ENCODE data around the gene TUB.

GRCh38 chr11:8098879-8099278, 17.9 kb downstream of the TUB start:
- TF ChIP-seq YY1 (tag by site-specific recombination; IDR thresholded peaks at IDR 0.05) (no peak), CTCF (tag by site-specific recombination; IDR thresholded peaks at IDR 0.05) (no peak), ZBTB26 (tag by site-specific recombination; optimal IDR thresholded peaks at IDR 0.05) (no peak), ZNF558 (tag by site-specific recombination; IDR thresholded peaks at IDR 0.05) (no peak), MEIS1 (CRISPR knock-in tag; IDR thresholded peaks at IDR 0.05; ENCODE audit: borderline replicate concordance) (no peak), OSR2 (tag by site-specific recombination; IDR thresholded peaks at IDR 0.05) (no peak), ZNF211 (tag by site-specific recombination; IDR thresholded peaks at IDR 0.05; ENCODE audit: low read depth) (no peak), SALL2 (tag by site-specific recombination; IDR thresholded peaks at IDR 0.05; ENCODE audit: borderline replicate concordance) (no peak), ZNF354C (tag by site-specific recombination; IDR thresholded peaks at IDR 0.05; ENCODE audit: borderline replicate concordance, low read depth) (no peak)
- TF ChIP-seq, protein P1, sequence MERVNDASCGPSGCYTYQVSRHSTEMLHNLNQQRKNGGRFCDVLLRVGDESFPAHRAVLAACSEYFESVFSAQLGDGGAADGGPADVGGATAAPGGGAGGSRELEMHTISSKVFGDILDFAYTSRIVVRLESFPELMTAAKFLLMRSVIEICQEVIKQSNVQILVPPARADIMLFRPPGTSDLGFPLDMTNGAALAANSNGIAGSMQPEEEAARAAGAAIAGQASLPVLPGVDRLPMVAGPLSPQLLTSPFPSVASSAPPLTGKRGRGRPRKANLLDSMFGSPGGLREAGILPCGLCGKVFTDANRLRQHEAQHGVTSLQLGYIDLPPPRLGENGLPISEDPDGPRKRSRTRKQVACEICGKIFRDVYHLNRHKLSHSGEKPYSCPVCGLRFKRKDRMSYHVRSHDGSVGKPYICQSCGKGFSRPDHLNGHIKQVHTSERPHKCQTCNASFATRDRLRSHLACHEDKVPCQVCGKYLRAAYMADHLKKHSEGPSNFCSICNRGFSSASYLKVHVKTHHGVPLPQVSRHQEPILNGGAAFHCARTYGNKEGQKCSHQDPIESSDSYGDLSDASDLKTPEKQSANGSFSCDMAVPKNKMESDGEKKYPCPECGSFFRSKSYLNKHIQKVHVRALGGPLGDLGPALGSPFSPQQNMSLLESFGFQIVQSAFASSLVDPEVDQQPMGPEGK (tag by site-specific recombination; IDR thresholded peaks at IDR 0.05), result no peak
- TF ChIP-seq, protein P2, sequence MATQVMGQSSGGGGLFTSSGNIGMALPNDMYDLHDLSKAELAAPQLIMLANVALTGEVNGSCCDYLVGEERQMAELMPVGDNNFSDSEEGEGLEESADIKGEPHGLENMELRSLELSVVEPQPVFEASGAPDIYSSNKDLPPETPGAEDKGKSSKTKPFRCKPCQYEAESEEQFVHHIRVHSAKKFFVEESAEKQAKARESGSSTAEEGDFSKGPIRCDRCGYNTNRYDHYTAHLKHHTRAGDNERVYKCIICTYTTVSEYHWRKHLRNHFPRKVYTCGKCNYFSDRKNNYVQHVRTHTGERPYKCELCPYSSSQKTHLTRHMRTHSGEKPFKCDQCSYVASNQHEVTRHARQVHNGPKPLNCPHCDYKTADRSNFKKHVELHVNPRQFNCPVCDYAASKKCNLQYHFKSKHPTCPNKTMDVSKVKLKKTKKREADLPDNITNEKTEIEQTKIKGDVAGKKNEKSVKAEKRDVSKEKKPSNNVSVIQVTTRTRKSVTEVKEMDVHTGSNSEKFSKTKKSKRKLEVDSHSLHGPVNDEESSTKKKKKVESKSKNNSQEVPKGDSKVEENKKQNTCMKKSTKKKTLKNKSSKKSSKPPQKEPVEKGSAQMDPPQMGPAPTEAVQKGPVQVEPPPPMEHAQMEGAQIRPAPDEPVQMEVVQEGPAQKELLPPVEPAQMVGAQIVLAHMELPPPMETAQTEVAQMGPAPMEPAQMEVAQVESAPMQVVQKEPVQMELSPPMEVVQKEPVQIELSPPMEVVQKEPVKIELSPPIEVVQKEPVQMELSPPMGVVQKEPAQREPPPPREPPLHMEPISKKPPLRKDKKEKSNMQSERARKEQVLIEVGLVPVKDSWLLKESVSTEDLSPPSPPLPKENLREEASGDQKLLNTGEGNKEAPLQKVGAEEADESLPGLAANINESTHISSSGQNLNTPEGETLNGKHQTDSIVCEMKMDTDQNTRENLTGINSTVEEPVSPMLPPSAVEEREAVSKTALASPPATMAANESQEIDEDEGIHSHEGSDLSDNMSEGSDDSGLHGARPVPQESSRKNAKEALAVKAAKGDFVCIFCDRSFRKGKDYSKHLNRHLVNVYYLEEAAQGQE (tag by site-specific recombination; IDR thresholded peaks at IDR 0.05), result no peak
- TF ChIP-seq, protein P3, sequence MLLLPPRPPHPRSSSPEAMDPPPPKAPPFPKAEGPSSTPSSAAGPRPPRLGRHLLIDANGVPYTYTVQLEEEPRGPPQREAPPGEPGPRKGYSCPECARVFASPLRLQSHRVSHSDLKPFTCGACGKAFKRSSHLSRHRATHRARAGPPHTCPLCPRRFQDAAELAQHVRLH (tag by site-specific recombination; IDR thresholded peaks at IDR 0.05), result no peak
- TF ChIP-seq, protein P4, sequence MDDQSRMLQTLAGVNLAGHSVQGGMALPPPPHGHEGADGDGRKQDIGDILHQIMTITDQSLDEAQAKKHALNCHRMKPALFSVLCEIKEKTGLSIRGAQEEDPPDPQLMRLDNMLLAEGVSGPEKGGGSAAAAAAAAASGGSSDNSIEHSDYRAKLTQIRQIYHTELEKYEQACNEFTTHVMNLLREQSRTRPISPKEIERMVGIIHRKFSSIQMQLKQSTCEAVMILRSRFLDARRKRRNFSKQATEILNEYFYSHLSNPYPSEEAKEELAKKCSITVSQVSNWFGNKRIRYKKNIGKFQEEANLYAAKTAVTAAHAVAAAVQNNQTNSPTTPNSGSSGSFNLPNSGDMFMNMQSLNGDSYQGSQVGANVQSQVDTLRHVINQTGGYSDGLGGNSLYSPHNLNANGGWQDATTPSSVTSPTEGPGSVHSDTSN (CRISPR knock-in tag; IDR thresholded peaks at IDR 0.05), result no peak
